Hematopoietic multipotent progenitor cell (in vitro differentiated cells): Measurements from ENCODE around the gene PDSS1. TPM values are rescaled to one million over a fixed set of nuclear protein-coding genes. Genes with fewer than 3 reads are reported as not detected.

Source experiments
- DNase-seq, 3 donors: peaks; one replicate each; pipeline ENCODE4 v3.0.0-alpha.2; 2011 to 2015; ENCODE audit warnings: low read depth in 2 of 3, low spot score in 2 of 3
- small RNA-seq: library from RNA; depleted of rRNA; stranded (forward); fragments of <200 nt; gene quantifications from one replicate; pipeline ENCODE3, GENCODE V24; 2012
- total RNA-seq: library from RNA; depleted of rRNA; stranded (reverse); fragments of >200 nt; gene quantifications from one replicate; pipeline ENCODE4 v1.2.3, GENCODE V29; 2012

PDSS1 gene
- total RNA-seq, 1 donor: 4.6 TPM

DNA sequence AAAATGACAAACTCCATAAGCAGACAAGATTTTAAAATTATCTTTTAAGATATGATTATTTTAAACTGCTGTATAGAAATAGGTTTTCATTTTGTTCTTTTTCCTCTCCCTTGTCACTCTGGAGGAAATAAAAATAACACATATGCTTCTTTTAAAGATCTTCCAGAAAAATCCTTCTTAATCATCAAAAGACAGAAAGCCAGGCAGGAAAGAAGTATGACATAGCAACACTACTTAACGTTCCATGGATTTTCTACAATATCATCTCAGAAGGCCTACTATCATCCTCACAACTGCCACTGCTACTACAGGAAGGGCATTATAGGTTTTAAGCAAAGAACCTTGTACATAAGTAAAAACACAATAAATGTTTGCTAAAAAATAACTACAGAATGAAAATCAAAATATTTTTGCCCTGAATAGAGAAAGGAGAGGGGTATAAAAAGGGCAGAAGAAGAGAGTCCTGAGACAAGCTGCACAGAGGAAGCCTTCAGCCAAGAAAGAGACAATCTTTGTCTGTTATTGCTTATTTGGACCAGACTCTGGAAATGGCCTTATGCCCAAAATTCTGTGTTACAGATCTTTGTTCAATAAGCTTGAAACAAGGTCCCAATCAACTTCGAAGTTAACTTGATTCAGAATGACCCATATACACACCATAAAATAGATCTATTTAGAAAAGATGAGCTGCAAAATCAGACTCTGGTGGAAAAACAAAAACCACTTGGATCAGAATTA, 95.4 kb downstream of the PDSS1 start:
- no peak for DNase-seq

Small RNA genes lying within 50 kb of the gene (small RNA-seq; reads per million reads assigned to genes)
- gene RF00191 (not detected), gene RNU6-946P (not detected)

Other genes starting within 250 kb of the PDSS1 start
- gene ABI1, start 163.3 kb downstream of the PDSS1 start, total RNA-seq: 53.6 TPM